Frontal cortex (tissue), 4 donors: ENCODE results near the gene RFX1. TPM values are rescaled to one million over a fixed set of nuclear protein-coding genes. Genes with fewer than 3 reads are reported as not detected.
"Not testable (repeated sequence)": the region's sequence is repeated elsewhere in the genome, so short reads cannot be mapped to it uniquely, and the experiment has no call there.

Source experiments
- DNase-seq, 2 donors: peaks; one replicate each; pipeline ENCODE4 v3.0.0; 2012; ENCODE audit warnings: low spot score in 2 of 2
- FAIRE-seq: peaks from 2 replicates; lab custom pipeline; 2012; peaks lifted over from hg19 to GRCh38; lab: Jason Lieb, UNC
- total RNA-seq: library from RNA; depleted of rRNA; stranded (reverse); fragments of >200 nt; gene quantifications from one replicate; pipeline ENCODE4 v1.2.3, GENCODE V29; 2014
- donor health status: control.
- donor health status: control.
- donor health status: control.

The RFX1 gene
- total RNA-seq, 1 donor from 2014 or later, result 1.2 TPM

DNA sequence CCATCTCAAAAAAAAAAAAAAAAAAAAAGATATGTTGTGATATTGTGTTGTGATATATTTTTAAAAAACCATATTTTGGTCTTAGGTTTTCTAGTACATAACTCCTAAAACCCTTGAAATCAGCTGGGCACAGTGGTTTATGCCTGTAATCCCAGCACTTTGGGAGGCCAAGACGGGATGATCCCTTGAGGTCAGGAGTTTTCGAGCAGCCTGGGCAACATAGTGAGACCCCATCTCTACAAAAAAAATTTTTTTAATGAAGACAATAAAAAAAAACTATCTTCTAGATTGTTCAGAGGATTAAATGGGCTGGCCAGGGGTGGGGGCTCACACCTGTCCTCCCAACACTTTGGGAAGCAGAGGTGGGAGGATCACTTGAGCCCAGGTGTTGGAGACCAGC, 55.1 kb downstream of the RFX1 start:
- FAIRE-seq (no peak), DNase-seq (no peak)

DNA sequence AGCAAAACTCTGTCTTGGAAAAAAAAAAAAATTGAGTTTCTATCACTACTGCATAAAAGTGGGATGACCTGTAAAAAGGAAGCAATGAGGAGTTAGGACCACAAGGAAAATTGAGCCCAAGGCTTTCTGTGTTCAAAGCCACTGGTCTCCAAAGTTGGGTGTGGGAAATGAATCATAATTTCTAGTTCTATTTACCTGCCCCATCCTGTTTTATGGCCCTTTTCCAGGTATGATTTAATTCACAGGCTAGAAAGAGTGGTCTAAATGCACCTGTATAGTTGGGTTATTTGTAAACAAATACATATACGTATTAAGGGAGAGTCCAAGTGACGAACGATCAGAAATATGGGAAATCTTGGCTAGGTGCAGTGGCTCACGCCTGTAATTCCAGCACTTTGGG, 59.7 kb downstream of the RFX1 start:
- no peak for FAIRE-seq
- DNase-seq, result no peak

DNA sequence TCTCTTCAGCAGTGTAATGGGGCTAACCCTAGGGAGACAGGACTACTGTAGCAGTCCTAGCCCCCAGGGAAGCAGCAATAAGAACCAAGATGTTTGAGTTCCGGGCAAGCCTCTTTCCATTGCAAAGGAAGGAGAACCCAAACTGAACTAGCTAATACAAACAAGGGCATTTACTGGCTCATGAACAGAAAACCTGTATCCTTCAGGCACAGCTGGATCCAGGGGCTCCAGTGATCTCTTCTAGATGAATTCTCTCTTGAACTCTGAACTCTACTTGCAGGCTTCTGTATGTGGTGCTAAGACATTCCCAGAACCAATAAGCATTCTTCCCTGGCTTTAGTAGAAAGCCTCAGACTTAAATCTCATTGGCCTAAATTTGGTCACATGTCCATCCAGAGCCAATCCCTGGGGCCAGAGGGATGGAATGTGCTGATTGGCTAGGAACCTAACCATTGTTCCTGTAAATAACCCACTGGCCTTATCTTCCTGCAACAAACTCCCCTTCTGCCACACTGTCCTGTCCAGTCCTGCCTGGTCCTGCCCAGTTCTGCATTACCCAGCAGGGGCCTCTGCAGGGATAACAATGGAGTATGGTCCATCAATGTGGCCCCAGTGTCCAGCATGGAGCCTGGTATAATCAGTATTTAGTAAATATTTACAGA, 64.0 kb downstream of the RFX1 start:
- no peak for FAIRE-seq
- DNase-seq, result no peak

DNA sequence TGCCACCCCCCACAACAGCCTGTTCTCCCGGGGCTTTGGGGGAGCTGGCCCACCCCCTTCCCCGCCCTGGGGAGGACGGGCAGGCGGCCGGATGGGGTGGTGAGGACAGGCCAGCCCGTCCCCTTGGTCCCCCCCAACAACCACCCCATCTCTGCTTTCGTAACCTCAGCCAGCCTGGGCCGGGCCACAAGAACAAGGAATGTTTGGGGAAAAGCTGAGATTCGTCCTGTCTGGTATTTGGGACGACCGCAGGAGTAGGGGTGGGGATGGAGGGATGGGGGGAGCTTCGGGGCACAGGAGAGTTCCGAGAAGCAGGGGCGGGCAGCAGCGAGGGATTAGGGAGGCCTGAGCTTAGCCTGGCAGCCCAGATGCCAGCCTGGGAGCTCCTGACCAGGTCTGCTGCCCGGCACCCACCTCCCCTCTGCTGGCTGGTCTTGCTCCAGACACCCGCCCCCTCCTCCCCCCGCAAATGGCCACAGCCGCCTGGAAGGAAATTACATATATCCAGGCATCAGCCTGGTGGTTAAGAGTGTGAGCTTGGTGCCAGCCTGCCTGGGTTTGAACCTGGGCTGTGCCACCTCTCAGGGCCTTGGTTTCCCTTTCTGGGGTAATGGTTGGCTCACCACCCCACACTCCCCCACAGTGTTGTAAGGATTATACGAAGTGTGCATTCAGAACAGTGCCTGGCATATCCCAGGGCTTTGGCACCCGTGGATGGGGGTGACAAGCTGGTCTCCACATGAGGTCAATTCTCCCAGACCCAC, 67.6 kb downstream of the RFX1 start, which contains the start of gene PODNL1:
TSS of gene PODNL1 (minus strand) at position 117 of the 764 bp plus-strand sequence. CDS start 236 bp downstream, outside the sequence.
- FAIRE-seq, result no peak
- no peak for DNase-seq

DNA sequence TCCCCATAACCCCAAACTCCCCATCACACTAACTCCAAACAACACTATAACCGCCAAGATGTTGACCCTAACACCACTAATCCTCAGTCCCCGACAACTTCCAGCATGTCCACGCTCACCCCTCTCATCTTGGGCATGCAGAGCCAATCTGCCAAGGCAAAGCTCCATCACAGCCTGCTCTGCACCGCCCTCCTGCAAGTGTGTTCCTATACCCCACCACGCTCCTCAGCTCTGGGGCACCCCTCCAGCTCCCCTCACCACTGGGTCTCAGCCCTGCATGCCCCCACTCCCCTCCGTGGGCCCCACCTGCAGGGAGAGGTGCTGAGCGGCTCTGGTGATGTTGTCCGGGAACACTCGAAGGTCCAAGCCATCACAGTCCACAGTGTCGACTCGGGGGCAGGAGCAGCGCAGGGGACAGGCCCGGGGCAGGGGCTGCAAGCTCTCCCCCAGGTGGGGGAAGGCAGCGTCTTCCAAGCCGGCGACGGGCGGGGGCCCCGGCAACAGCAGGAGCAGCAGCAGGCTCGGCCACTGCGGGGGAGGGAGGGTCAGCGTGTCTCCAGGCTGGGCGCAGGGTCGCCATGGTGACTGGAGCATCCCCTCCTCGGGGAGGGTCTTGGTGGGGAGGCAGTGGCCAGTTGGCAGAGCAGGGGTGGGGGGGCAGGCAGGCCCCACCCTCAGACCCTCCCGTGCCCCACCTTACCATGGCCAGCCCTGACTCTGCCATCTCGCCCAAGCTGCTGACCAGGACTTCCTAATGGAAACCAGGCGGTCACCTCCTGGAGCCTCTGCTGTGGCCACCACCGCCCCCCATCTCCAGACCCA, 68.4 kb downstream of the RFX1 start:
- no peak for FAIRE-seq

DNA sequence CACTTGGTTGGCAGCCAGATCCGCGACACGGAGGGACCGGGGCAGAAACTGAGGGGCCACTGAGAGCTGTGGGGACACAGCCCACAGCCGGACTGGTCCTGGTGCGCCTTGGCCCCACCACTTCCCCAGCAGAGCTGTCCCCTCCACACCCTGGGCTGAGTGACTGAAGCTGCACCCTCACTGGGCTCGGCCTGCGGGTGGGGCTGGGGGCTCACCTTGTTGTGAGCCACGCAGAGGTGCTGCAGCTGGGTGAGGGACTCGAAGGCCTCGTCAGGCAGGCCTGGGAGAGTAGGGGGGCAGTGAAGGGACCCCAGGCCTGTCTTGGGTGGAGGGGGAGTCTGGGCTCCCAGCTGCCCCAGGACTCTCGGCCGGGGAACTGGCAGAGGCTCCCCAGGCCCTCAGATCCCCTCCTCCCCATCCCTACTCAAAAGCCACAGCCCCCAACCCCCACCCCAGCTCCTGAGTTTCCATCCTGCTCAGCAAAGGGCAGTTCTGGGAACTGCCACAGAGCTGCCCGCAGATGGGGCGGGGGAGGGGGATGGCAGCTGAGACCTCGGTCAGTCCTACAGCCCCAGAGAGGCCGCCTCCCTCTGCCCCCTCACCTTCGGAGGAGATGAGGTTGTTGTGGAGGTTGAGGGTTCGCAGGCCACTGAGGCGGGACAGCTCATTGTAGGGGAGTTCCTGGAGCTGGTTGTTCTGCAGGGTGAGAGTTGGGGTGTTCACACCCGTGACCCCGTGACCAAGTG, 70.2 kb downstream of the RFX1 start:
- DNase-seq, result no peak
- no peak for FAIRE-seq

More for the DNA sequence above, 68.4 kb downstream of the RFX1 start:
- no peak for DNase-seq

DNA sequence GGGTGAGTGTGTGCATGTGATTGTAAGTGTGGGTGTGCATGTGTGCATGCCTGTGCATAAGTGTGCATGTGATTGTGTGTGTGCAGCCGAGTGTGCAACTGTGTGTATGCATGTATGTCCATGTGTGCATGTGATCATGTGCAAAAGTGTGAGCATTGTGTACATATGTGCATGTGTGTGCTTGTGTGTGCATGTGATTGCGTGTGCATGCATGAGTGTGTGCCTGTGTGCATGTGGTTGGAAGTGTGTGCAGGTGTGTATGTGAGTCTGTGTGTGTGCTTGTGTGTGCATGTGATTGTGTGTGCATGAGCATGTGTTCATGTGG, 71.4 kb downstream of the RFX1 start:
- no peak for FAIRE-seq
- no peak for DNase-seq

DNA sequence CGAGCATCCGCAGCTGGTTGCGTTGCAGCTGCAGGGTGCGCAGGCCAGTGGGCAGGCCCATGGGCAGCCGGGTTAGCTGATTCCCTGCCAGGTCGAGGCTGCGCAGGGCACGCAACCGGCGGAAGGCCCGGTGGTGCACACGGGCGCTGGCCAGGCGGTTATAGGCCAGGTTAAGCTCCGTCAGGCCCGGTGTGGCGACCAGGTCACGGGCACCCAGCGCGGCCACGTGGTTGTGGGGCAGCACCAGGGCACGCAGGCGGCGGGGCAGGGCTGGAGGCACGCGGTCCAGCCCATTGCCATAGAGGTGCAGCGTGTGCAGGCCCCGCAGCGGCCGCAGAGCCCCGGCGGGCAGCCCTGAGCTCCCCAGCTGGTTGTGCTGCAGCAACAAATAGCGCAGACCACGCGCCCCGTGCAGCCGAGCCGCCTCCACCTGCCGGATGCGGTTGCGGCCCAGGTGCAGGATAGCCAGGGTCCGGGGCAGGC, 73.2 kb downstream of the RFX1 start:
- FAIRE-seq, result no peak
- no peak for DNase-seq

DNA sequence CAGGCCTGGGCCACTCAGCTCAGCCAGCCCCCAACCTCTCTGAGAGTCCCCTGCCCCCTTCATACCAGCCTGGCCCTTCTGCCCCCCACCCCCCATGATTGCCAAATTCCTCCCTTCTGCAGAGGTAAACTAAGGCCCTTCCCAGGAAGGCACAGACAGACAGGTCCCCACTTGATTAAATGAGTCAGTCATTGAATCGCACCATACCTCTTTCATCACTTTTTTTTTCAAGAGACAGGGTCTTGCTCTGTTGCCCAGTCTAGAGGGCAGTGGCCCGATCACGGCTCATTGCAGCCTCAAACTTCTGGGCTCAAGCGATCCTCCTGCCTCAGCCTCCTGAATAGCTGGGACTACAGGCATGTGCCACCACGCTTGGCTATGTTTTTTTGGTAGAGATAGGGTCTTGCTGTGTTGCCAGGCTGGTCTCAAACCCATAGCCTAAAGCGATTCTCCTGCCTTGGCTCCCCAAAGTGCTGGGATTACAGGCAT, 73.9 kb downstream of the RFX1 start:
- FAIRE-seq, result no peak
- DNase-seq, result no peak

DNA sequence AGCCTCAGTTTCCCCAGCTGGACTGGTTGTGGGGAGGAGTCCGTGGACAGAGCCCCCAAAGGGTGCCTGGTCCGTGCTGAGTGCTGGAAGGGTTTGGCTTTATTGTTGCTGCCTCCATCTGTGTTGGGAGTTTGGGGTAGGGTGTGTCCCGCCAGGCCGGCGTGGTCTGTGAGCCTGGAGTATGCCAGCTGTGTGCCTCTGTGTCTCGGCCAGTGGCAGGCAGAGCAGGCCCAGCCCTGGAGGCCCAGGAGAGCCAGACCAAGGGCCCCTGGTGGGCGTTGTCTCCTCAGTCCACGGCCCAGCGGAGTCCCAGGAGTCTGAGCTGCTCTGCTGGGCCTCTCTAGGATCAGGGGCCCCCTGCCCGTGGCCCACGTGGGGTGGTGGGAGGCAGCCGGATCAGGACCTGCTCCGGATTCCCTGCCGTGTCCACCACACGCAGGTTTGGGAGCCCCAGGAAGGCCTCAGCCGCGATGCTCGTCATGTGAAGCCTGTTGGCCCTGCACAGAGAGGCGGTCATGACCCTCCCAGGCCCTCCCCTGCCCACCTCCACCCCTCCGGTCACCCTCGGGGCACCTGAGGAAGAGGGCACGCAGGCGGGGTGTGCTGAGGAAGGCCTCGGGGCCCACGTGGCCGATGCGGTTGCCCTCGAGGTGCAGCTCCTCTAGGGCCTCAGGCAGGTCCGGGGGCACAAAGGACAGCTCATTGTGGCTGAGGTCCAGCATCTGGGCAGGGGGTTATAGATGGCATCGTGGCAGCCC, 74.5 kb downstream of the RFX1 start:
- FAIRE-seq, result no peak
- no peak for DNase-seq

DNA sequence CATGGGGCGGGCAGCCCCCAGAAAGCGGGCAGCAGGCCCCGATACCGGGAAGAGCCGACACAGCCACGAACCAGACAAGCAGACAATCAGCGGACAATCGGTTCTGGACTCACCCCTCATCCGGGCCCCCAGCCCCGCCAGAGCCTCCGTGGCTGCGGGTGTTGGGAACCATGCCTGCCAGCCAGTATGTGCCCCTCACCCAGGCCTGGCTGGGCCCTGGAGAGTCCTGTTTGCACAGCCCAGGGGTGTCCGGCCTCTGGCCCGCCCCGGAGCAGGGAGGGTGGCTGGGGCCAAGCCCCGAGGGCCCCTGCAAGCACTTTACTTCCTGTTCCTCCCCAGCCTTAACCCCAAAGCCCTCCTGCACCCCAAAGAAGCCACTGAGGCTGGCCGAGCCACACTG, 75.7 kb downstream of the RFX1 start:
- DNase-seq (no peak), FAIRE-seq (no peak)

DNA sequence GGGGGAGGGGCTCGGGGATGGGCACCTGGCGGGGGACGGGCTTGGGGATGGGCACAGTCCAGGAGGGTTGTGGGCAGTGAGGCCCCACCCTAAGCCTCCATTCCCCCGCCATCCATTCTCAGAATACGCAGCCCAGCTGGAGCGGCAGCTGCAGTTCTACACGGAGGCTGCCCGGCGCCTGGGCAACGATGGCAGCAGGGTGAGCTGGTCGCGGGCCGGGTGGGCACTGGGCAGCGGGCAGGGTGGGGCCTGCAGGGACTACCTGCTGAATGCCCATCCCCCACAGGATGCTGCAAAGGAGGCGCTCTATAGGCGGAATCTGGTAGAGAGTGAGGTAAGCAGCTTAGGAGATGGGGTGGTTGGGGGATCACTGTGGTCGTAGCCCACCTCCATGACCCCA, 76.2 kb downstream of the RFX1 start:
- no peak for DNase-seq
- FAIRE-seq, result no peak

DNA sequence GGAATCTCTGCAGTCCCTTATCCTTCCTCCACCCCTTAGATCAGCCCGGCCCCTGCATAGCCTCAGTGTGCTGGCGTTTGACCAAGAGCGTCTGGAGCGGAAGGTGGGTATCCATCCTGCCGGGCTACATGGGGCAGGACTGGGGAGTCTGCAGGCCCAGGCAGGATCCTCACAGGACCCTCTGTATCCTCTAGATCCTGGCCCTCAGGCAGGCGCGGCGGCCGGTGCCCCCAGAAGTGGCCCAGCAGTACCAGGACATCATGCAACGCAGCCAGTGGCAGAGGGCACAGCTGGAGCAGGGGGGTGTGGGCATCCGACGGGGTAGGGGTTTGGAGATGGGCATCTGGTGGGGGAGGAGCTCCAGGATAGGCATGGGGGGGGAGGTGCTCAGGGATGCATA, 76.8 kb downstream of the RFX1 start:
- DNase-seq, result no peak

DNA sequence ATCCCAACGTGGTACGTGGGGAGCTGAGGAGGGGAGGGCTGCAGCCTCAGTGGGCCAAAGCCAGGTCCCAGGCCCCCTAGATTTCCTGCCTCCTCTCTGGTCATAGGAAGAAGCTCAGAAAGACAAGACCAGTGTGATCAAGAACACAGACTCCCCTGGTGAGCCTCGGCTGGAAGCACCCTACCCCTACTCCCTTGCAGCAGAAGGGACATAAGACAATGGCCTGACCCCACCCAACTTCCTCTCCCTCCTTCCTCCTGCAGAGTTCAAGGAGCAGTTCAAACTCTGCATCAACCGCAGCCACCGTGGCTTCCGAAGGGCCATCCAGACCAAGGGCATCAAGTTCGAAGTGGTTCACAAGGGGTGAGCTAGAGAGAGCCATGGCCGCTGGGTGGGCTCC, 79.4 kb downstream of the RFX1 start:
- FAIRE-seq (no peak), DNase-seq (no peak)

More for the DNA sequence above, 76.8 kb downstream of the RFX1 start:
- FAIRE-seq, result no peak

DNA sequence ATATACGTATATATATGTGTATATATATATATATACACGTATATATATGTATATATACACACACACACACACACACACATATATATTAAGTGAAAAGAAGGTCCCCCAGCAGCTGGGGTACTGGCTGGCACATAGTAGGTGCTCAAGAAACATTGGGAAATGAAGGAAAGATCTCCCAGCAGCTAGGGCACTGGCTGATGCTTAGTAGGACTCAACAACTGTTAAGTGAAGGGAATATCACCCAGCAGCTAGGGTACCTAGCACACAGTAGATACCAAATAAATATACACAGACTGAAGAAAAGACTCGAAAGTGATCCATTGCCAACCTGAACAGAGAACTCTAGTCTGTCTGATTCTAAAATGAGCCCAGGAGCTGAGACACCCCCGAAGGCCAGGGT, 80.1 kb downstream of the RFX1 start:
- DNase-seq, result no peak
- no peak for FAIRE-seq

DNA sequence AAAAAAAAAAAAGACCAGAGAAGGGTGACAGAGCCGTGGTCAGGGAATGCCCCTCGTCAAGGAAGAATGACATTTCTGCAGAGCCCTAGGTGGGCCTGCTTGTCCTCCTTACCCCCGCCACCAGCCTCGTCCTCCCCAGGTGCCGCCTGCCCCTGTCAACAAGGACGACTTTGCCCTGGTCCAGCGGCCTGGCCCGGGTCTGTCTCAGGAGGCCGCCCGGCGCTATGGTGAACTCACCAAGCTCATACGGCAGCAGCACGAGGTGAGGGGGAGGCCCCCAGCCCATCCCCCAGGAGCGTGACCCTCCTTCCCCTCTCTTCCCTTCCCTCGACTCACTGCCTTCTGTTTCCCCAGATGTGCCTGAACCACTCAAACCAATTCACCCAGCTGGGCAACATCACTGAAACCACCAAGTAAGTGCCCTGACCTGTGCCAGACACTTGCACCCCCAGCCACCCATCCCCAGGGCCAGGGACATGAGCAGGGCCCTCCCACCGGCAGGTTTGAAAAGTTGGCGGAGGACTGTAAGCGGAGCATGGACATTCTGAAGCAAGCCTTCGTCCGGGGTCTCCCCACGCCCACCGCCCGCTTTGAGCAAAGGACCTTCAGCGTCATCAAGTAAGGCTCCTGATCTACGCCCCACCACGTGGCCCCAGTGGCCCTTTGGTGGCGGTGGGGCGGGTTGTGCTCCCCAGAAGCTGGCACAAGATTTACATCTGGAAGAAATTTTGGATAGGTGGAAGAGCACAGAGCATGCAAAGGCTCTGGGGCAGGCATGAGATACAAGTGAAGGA, 82.7 kb downstream of the RFX1 start:
- no peak for FAIRE-seq

DNA sequence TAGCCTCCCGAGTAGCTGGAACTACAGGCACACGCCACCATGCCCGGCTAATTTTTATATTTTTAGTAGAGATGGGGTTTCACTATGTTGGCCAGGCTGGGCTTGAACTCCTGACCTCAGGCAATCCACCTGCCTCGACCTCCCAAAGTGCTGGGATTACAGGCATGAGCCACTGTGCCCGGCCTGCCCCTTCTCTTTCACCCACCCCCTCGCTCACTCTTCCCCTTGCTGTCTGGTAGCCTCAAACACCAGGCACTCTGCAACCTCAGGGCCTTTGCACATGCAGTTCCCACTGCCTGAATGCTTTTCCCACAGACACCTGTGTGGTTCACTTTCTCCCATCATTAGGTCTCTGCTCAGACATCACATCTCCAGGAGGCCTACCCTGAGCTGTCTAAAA, 84.0 kb downstream of the RFX1 start:
- not testable (repeated sequence) for DNase-seq, FAIRE-seq

More for the DNA sequence above, 82.7 kb downstream of the RFX1 start:
- no peak for DNase-seq
